OCI-LY3 (cell line): ENCODE results near the gene KDM4C.

Source experiments
- EZH2phosphoT487 ChIP-seq: fragments of 200-600 bp; shearing (Covaris generic); IDR thresholded peaks from 2 replicates; pipeline ENCODE4 v1.6.1; 2018; ENCODE audit warnings: antibody characterized with exemption, mixed run types, low read depth
- TF ChIP-seq, protein P1 (sequence below): fragments of 200-600, 300-600 bp; sonication (generic); IDR thresholded peaks from 2 replicates; pipeline ENCODE4 v1.5.1; 2014; ENCODE audit warnings: antibody characterized with exemption, low read length, low read depth

DNA sequence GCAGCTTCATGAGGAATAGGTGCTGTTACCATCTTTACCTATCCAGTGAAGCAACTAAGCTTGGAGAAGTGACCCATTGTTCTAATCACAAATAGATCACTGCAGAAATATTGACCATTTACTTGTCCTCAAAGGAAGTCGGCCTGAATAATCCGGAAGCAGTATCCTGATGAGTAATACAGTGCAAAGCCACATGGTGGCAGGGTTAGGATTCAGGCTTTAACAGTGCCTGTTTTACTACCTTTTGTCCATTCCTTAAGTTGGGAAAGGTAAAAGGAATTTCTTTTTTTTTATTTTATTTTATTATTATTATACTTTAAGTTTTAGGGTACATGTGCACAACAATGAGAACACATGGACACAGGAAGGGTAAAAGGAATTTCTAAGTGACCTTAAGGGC lies 336.3 kb downstream of the KDM4C start:
- TF ChIP-seq, protein P1, sequence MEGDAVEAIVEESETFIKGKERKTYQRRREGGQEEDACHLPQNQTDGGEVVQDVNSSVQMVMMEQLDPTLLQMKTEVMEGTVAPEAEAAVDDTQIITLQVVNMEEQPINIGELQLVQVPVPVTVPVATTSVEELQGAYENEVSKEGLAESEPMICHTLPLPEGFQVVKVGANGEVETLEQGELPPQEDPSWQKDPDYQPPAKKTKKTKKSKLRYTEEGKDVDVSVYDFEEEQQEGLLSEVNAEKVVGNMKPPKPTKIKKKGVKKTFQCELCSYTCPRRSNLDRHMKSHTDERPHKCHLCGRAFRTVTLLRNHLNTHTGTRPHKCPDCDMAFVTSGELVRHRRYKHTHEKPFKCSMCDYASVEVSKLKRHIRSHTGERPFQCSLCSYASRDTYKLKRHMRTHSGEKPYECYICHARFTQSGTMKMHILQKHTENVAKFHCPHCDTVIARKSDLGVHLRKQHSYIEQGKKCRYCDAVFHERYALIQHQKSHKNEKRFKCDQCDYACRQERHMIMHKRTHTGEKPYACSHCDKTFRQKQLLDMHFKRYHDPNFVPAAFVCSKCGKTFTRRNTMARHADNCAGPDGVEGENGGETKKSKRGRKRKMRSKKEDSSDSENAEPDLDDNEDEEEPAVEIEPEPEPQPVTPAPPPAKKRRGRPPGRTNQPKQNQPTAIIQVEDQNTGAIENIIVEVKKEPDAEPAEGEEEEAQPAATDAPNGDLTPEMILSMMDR = no peak
- TF ChIP-seq EZH2phosphoT487 = no peak
